ENCODE results near the gene HIVEP3.
"Not testable (repeated sequence)": the region's sequence is repeated elsewhere in the genome, so short reads cannot be mapped to it uniquely, and the experiment has no call there.

Gene HIVEP3

GRCh38 chr1:41918450-41919043 lies at the start of gene HIVEP3:
Gene HIVEP3, minus strand, starts transcription at chr1:41918922.
- Mint-ChIP-seq H3K4me1 (peaks cover 74% of the 10 kb centered on the region), H3K4me3 (peak within 1 kb of the TSS; percentile 87), H3K27me3 (no peaks in the 10 kb centered on the region), H3K9me3 (peaks cover 6% of the 10 kb centered on the region), H3K27ac (peak within 1 kb of the TSS; percentile 98), H3K36me3 (peaks cover 8% of the 10 kb centered on the region)
- CTCF ChIA-PET: interaction anchor here (1.4 to 1.6 kb wide), 3 partner anchors 26 to 106 kb away, joined by 3 to 7 read pairs (median 4); no protein-coding TSS in a partner anchor
- DNase-seq: no peak

- peaks cover 8% of the 10 kb centered on the region for H3K9me3 Mint-ChIP-seq
- CTCF ChIA-PET: no interaction called here
- no peaks in the 10 kb centered on the region for H3K4me1 Mint-ChIP-seq
- peaks cover 7% of the 10 kb centered on the region for H3K27me3 Mint-ChIP-seq
- H3K4me3 Mint-ChIP-seq: no peak overlapping the region
- H3K27ac Mint-ChIP-seq: no peak overlapping the region
- H3K36me3 Mint-ChIP-seq: peaks cover 8% of the 10 kb centered on the region
- DNase-seq: no peak
Observed at GRCh38 chr1:41964400-41964799, 45.7 kb upstream of the HIVEP3 start.

- CTCF ChIA-PET: no interaction called here
- peaks cover 8% of the 10 kb centered on the region for H3K9me3 Mint-ChIP-seq
- no peak for DNase-seq
- H3K4me3 Mint-ChIP-seq: no peak overlapping the region
- H3K4me1 Mint-ChIP-seq: no peaks in the 10 kb centered on the region
- H3K36me3 Mint-ChIP-seq: peaks cover 8% of the 10 kb centered on the region
- no peak overlapping the region for H3K27ac Mint-ChIP-seq
- H3K27me3 Mint-ChIP-seq: peaks cover 7% of the 10 kb centered on the region
Observed at GRCh38 chr1:41963636-41964035, 44.9 kb upstream of the HIVEP3 start.

- Mint-ChIP-seq H3K4me3 (no peak overlapping the region), H3K9me3 (no peaks in the 10 kb centered on the region), H3K36me3 (no peaks in the 10 kb centered on the region), H3K27me3 (no peaks in the 10 kb centered on the region), H3K27ac (no peak overlapping the region), H3K4me1 (peaks cover 4% of the 10 kb centered on the region)
- CTCF ChIA-PET: interaction anchor here (0.6 kb wide), 1 partner anchor 395 kb away, joined by 3 read pairs; no protein-coding TSS in a partner anchor
- no peak for DNase-seq
Observed at GRCh38 chr1:41958015-41958673, 39.4 kb upstream of the HIVEP3 start.

DNA sequence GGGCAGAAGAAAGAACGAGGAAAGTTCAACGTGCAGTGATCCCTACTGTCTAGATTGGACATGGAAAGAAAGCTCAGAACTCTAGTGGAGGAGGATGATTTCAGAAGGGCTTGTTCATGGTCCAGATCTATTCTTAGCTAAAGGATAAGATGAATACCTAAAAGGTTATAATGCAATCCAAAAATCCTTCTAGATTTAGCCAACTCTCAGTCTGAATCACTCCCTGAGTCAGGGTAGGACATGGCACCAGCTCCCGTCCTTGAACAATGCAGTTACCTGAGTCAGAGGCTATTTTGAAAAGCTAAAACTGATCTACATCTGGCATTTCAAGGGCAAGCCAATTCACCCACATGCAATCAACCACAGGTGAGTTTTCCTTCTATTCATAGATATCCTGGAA lies 38.8 kb upstream of the HIVEP3 start:
- Mint-ChIP-seq H3K9me3 (peaks cover 1% of the 10 kb centered on the region), H3K27ac (no peak overlapping the region), H3K4me3 (no peak overlapping the region), H3K27me3 (no peaks in the 10 kb centered on the region), H3K36me3 (no peaks in the 10 kb centered on the region), H3K4me1 (peaks cover 4% of the 10 kb centered on the region)
- CTCF ChIA-PET: no interaction called here
- no peak for DNase-seq

DNA sequence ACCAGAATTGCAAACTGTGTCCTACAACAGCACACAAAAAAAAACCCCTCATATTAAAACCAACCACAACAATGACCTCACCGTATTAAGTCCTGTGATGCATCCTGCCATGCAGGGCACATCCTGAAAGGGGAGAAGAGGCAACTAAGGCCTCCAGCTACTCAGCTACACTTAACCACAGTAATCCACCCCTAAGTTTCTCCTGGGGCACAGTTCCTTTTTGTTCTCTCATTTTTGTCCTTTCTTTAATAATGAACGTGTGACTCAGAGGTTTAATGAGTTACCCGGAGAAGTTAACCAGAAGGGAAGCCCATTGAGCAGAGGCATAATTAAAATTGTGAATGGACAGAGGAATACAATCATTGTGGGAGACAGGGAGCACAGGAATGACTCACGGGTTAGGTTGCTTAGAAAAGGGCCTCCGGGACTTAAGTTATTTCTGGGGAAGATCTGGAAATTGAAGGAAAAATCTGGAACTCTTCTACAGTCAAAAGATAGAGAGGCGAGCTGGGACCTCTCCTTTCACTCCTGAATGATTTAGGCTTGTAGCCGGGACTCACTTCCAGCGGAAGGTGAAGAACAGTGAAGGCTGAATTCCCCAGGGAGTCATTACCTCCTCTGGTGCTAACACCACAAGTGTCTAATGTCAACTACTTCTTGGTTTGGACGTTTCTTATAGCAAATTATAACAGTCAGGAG lies 36.9 kb upstream of the HIVEP3 start:
- Mint-ChIP-seq H3K4me1 (peaks cover 4% of the 10 kb centered on the region), H3K27me3 (no peaks in the 10 kb centered on the region), H3K27ac (no peak overlapping the region), H3K4me3 (no peak overlapping the region), H3K9me3 (peaks cover 14% of the 10 kb centered on the region), H3K36me3 (peaks cover 5% of the 10 kb centered on the region)
- CTCF ChIA-PET: no interaction called here
- DNase-seq: no peak

DNA sequence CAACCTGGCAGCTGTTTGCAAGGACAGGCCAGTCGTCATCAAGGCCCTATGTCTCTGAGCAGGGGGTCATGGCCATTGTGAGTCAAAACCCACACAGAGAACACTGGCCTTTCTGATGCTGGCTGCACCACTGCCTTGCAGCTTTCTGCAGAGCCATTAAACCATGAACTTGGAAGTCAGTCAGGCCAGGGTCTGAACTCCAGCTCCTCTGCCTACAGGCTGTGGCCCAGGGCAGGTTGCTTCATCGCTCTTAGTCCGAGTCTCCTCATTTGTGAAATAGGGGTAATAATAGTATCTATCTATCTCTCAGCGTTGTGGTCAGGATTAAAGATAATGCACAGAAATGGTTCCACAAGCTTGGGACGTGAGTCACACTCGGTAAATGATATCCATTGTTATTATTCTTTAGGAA lies 35.8 kb upstream of the HIVEP3 start:
- H3K27ac Mint-ChIP-seq: no peak overlapping the region
- peaks cover 11% of the 10 kb centered on the region for H3K36me3 Mint-ChIP-seq
- no peaks in the 10 kb centered on the region for H3K27me3 Mint-ChIP-seq
- no peak overlapping the region for H3K4me3 Mint-ChIP-seq
- CTCF ChIA-PET: no interaction called here
- no peak for DNase-seq
- peaks cover 4% of the 10 kb centered on the region for H3K4me1 Mint-ChIP-seq
- H3K9me3 Mint-ChIP-seq: peaks cover 24% of the 10 kb centered on the region

GRCh38 chr1:41953291-41953690 lies 34.6 kb upstream of the HIVEP3 start:
- Mint-ChIP-seq H3K9me3 (peaks cover 33% of the 10 kb centered on the region), H3K4me1 (peaks cover 4% of the 10 kb centered on the region), H3K4me3 (no peak overlapping the region), H3K36me3 (peaks cover 11% of the 10 kb centered on the region), H3K27me3 (no peaks in the 10 kb centered on the region), H3K27ac (no peak overlapping the region)
- CTCF ChIA-PET: no interaction called here
- DNase-seq: no peak

DNA sequence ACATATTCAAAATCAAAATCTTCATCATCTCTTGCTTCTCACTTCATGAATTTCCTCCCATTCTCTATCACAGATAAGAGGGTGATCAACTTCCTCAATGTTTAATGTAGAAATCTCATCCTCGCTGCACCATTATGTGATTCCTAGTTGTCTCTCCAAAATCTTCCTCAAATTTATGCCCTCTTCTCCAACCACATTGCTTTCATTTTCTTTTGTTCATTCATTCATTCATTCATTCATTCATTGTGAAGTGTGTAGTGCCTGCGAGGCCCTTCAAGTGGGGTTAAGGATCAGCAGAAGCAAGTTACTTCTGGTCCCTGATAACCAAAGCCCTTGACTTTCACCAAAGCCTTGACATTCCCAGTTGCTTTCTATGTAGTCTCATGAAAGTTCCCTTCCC lies 33.5 kb upstream of the HIVEP3 start:
- peaks cover 33% of the 10 kb centered on the region for H3K9me3 Mint-ChIP-seq
- H3K27me3 Mint-ChIP-seq: no peaks in the 10 kb centered on the region
- H3K4me1 Mint-ChIP-seq: peaks cover 4% of the 10 kb centered on the region
- CTCF ChIA-PET: no interaction called here
- no peak overlapping the region for H3K27ac Mint-ChIP-seq
- DNase-seq: no peak
- H3K36me3 Mint-ChIP-seq: peaks cover 11% of the 10 kb centered on the region
- no peak overlapping the region for H3K4me3 Mint-ChIP-seq

GRCh38 chr1:41951492-41951891 lies 32.8 kb upstream of the HIVEP3 start:
- CTCF ChIA-PET, H3K27me3 Mint-ChIP-seq, H3K4me1 Mint-ChIP-seq, H3K27ac Mint-ChIP-seq, H3K4me3 Mint-ChIP-seq, DNase-seq: not testable (repeated sequence)
- Mint-ChIP-seq H3K9me3 (peaks cover 33% of the 10 kb centered on the region), H3K36me3 (peaks cover 11% of the 10 kb centered on the region)

DNA sequence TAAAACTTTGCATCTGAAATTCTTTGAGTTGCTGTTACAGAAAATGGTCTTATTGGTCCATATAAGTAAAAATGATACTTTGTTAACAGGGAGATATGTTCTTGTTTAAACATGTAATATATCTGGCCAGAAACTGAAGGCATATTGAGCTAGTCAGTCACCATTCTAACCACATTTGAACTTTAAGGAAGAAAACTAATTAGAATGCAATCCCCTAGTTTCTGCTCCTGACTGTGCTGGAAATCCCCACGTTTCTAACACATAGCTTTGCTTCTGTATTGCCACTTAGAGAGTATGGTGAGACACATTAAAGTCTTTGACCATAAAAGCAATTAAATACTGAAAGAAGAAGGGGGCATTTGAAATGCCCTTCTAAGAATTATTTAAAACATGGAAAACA lies 32.1 kb upstream of the HIVEP3 start:
- H3K4me1 Mint-ChIP-seq: peaks cover 4% of the 10 kb centered on the region
- peaks cover 33% of the 10 kb centered on the region for H3K9me3 Mint-ChIP-seq
- no peak overlapping the region for H3K4me3 Mint-ChIP-seq
- no peak for DNase-seq
- H3K27ac Mint-ChIP-seq: no peak overlapping the region
- H3K36me3 Mint-ChIP-seq: peaks cover 11% of the 10 kb centered on the region
- CTCF ChIA-PET: no interaction called here
- H3K27me3 Mint-ChIP-seq: no peaks in the 10 kb centered on the region

- Mint-ChIP-seq H3K9me3 (peaks cover 28% of the 10 kb centered on the region), H3K36me3 (peaks cover 11% of the 10 kb centered on the region)
- DNase-seq, CTCF ChIA-PET, H3K4me3 Mint-ChIP-seq, H3K27me3 Mint-ChIP-seq, H3K27ac Mint-ChIP-seq, H3K4me1 Mint-ChIP-seq: not testable (repeated sequence)
Observed at GRCh38 chr1:41945946-41946345, 27.2 kb upstream of the HIVEP3 start.

GRCh38 chr1:41943717-41944116 lies 25.0 kb upstream of the HIVEP3 start:
- Mint-ChIP-seq H3K27me3 (no peaks in the 10 kb centered on the region), H3K4me1 (no peaks in the 10 kb centered on the region), H3K4me3 (no peak overlapping the region), H3K36me3 (peaks cover 5% of the 10 kb centered on the region), H3K27ac (no peak overlapping the region), H3K9me3 (peaks cover 10% of the 10 kb centered on the region)
- CTCF ChIA-PET: no interaction called here
- DNase-seq: no peak

DNA sequence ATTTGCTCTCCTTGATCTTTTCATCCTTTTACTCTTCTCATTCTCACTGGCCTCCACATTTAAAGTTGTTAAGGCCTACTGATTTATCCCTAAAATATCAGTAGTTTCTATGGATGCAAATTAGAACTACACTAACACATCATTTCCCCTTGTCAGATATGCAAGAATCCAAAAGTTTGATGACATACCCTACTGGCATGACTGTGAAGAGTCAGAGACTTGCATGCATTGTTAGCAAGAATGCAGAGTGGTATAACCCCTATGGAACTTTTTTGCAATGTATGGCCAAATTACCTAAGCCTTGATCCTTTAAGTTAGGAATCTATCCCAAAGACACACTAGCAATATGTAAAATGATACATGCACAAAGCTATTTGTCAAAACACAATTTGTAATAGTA lies 23.6 kb upstream of the HIVEP3 start:
- Mint-ChIP-seq H3K9me3 (peaks cover 11% of the 10 kb centered on the region), H3K36me3 (peaks cover 9% of the 10 kb centered on the region), H3K27ac (no peak overlapping the region), H3K27me3 (no peaks in the 10 kb centered on the region), H3K4me3 (no peak overlapping the region), H3K4me1 (no peaks in the 10 kb centered on the region)
- DNase-seq: no peak
- CTCF ChIA-PET: no interaction called here

DNA sequence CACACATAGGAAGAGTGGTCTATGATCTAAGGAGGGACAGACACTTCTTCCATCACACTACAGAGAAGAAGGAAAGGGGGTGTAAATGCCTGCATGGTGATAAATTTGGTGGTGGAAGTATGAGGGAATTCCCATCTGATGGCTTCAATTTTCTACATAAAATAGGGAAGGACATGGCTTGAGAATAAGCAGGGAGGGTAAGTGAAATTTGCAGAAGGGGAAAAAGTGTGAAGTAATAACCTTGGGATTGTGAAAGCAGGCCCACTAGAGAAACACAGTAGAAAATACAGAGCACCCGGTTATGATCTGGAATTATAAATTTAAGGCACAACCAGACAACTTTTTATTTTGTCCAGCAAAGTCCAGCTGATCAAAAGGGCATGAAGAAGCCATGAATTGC lies 22.7 kb upstream of the HIVEP3 start:
- no peaks in the 10 kb centered on the region for H3K4me1 Mint-ChIP-seq
- CTCF ChIA-PET: no interaction called here
- H3K4me3 Mint-ChIP-seq: no peak overlapping the region
- H3K36me3 Mint-ChIP-seq: peaks cover 9% of the 10 kb centered on the region
- no peak overlapping the region for H3K27ac Mint-ChIP-seq
- H3K9me3 Mint-ChIP-seq: peaks cover 13% of the 10 kb centered on the region
- no peak for DNase-seq
- no peaks in the 10 kb centered on the region for H3K27me3 Mint-ChIP-seq

Measured in activated naive CD4-positive, alpha-beta T cell treated with anti-CD3 and anti-CD28 coated beads, Interleukin-2, amount 10 ng/mL, durations not matched to agents 7 days and 5 days (primary cell).